Measurements from ENCODE around the gene ARHGEF11. TPM values are rescaled to one million over a fixed set of nuclear protein-coding genes. Genes with fewer than 3 reads are reported as not detected.
A peak's percentile ranks its signal among the peaks of the same experiment; 100 is the strongest.

The ARHGEF11 gene
- total and polyA plus RNA-seq, 9 of the 15 experiments (the other 6 are each of a cell fraction or from before 2014, with no cell fraction given), result 0.14 to 15.5 (median 9.0) TPM

DNA sequence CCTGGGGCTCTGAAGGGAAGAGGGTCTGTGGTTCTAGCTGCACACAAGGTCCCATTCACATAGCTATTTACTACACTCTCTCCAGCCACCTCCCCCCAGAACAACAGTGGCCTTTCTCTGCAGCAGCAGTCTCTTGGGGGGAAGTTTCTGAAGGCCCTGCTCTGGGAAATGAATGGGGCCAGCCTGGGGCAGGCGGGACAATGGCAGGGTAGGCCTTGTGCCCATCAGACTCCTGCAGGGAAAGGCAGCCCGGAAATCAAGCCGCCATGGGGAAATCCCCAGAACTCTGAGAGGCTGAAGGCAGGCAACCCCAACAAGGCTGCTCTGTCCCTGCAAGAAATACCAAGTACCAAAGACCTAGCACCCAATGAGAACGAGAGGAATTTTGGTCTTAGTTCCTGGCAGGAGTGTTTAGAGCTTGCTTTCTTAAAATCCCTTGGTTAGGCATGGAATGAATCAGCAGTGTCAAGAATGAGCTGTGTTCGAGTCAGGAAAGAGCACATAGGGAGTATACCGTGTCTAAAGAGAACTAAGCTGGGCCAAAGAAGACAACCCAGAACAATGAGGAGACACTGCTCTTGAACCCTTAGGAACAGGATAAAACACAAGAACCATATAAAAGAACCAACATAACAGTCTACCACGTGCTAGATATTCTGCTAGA is 11.3 kb downstream of the ARHGEF11 start:
- Histone ChIP-seq H3K9me3 (replicated peaks; ENCODE audit: control insufficient read depth, insufficient read depth, low read depth, low read length) (no peaks in the 10 kb centered on the region), H3K36me3 (ENCODE audit: control insufficient read depth, insufficient read depth, low read length) (no peaks in the 10 kb centered on the region), H2AFZ (ENCODE audit: low read depth, low read length) (no peak overlapping the region), H4K20me1 (replicated peaks; ENCODE audit: control insufficient read depth, insufficient read depth, low read length) (no peaks in the 10 kb centered on the region), H3K4me1 (replicated peaks in 1 of 2; ENCODE audit: control insufficient read depth in 2 of 2, insufficient read depth in 2 of 2, low read length in 2 of 2) (peaks cover 4 to 26% of the 10 kb centered on the region in 2 experiments; a peak in 3 of 5 replicates), H3K9me1 (ENCODE audit: control insufficient read depth, insufficient read depth, low read length) (no peaks in the 10 kb centered on the region), H3K4me2 (ENCODE audit: insufficient read depth, low read length) (no peak overlapping the region), H3K4me3 (no peak overlapping the region), H3K79me2 (ENCODE audit: control insufficient read depth, insufficient read depth, low read length) (peaks cover 2% of the 10 kb centered on the region; the same call in 1 of the 3 replicates), H3K9ac (ENCODE audit: insufficient read depth in 1 of 2, low read depth in 2 of 2, low read length in 2 of 2) (peak overlapping the region in 1 of 2 experiments; percentile 65; a peak in 1 of 4 replicates), H3K27ac (ENCODE audit: extremely low read depth, low read depth, low read length) (no peak overlapping the region), H3K27me3 (ENCODE audit: control insufficient read depth in 2 of 2, insufficient read depth in 2 of 2, low read length in 2 of 2) (no peaks in the 10 kb centered on the region)
- DNase-seq (ENCODE audit: extremely low read depth in 1 of 4, low spot score in 3 of 4) (no peak), ATAC-seq (0 out of 3 replicates have a peak, but pooled peaks have one; percentile 10), FAIRE-seq (no peak)
- TF ChIP-seq CC2D1A (IDR thresholded peaks at IDR 0.05) (no peak), ILK (tag; IDR thresholded peaks at IDR 0.05; ENCODE audit: borderline replicate concordance, low read depth) (no peak), SMARCB1 (IDR thresholded peaks at IDR 0.05; ENCODE audit: insufficient read length, low read depth) (no peak), NFATC3 (IDR thresholded peaks at IDR 0.05) (no peak), IRF2 (CRISPR knock-in tag; IDR thresholded peaks at IDR 0.05) (no peak), HDAC3 (IDR thresholded peaks at IDR 0.05; ENCODE audit: borderline replicate concordance, partially characterized antibody) (no peak), FOXK2 (conservative IDR thresholded peaks at IDR 0.05 in 1 of 2, IDR thresholded peaks at IDR 0.05 in 1 of 2; ENCODE audit: low read depth in 2 of 2) (no peak), ZNF146 (CRISPR knock-in tag; IDR thresholded peaks at IDR 0.05; ENCODE audit: unreplicated experiment) (no peak), ZNF766 (CRISPR knock-in tag; conservative IDR thresholded peaks at IDR 0.05) (no peak), ZNF165 (CRISPR knock-in tag; IDR thresholded peaks at IDR 0.05; ENCODE audit: borderline replicate concordance) (no peak), ARID3A (IDR thresholded peaks at IDR 0.05; ENCODE audit: borderline replicate concordance, low read depth, low read length) (no peak)
- in situ Hi-C loops (cut with MboI) (no loop called here), intact Hi-C loops (cut with micrococcal nuclease) (no loop called here)
- WGBS (ENCODE audit: insufficient coverage, low coverage, missing lambda C conversion rate), result 64% methylated on average over 7 of the region's 7 CpGs
- BruUV-seq (replicated peaks), result no TSS peak
- POLR2A ChIA-PET, result interaction anchor here (0.8 to 1.7 kb wide), 7 partner anchors 8 to 38 kb away, joined by 3 to 9 read pairs (median 4); partner anchors contain the start of gene ARHGEF11
- CTCF ChIA-PET (ENCODE audit: low intra/inter-chr PET ratio), result no interaction called here

Measured in K562 (cell line).